Left kidney (tissue), 2 donors: ENCODE results near the gene MTG2. TPM values are rescaled to one million over a fixed set of nuclear protein-coding genes. Genes with fewer than 3 reads are reported as not detected.

Experiments
- DNase-seq: peaks from one replicate; pipeline ENCODE4 v3.0.0-alpha.2; 2013
- polyA plus RNA-seq: library from polyadenylated mRNA; unstranded; fragments of 120-200 nt; gene quantifications from one replicate; pipeline ENCODE4 v1.2.1, GENCODE V29; 2013; ENCODE audit not compliant: insufficient read length

The MTG2 gene
- polyA plus RNA-seq, 1 donor = 38.3 TPM

- peak; percentile 51 for DNase-seq
These were observed 37.3 kb downstream of the MTG2 start, which contains the start of gene HRH3 for GRCh38 chr20:62219992-62220665. Gene HRH3, minus strand, starts transcription at chr20:62220278. Its CDS starts 308 bp downstream, at chr20:62219970.

DNA sequence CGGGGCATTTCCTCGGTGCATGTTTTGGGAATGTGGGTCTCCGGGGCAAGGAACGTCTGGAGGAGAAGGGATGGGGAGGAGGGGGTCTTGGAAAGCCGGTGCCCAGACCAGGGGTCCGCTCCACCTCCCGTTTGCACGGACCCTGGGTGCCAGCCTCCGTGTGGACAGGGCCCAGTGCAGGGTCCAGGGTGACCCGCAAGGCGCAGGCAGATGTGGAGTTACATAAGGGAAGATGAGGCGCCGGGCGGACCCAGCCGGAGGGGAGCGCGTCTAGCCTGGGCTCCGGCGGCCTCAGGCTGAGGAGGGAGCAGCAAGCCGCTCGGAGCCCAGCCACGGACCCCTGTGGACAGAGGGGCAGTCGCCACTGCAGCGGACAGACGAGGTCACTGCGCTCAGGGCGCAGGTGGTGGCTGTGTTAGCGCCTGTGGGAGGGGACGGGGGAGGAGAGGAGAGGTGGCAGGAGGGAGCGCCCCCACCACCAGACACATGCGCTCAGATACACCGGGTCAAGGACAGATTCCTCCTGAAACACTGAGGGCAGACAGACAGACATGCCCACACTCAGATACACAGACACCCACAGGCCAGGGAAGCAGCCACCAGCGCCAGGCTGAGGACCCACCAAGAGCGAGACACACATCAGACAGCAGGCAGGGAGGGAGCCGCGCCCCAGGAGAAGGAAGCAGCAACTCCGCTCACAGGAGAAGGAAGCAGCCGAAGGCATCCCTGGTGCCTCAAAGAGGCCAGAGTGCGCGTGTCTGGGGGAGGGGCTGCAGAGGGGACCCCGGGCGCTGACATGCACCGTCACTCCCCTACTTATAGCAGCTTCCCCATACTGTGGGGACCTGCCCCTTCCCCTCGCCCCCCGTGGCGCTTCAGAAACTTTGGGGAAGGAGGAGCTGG is 38.1 kb downstream of the MTG2 start:
- no peak for DNase-seq

DNA sequence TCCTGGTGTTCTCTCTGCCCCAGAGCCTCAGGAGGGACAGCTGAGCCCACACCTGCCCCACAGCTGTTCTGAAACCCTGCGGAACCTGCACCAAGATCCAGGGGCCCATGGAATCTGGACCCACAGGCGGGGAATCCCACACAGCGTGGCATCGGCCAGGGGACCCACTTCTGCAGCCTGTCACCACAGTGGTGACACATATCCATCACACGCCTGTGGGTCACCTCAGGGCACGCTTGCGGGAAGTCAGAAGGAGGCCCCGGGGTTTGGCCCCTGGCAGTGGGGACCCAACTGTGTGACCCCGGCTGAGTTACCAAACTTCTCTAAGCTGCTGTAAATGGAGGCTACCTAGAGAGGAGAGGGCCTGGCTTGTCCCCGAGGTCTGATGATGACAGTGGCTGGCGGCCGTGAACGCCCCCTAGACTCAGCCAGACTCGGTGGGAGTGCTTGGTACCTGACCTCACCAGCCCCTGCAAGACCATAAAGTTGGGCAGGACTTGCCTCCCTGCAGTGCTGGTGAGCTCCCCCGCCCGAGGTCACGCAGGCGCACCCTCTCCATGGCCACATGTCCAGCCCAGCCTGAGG is 39.5 kb downstream of the MTG2 start:
- DNase-seq = no peak

DNA sequence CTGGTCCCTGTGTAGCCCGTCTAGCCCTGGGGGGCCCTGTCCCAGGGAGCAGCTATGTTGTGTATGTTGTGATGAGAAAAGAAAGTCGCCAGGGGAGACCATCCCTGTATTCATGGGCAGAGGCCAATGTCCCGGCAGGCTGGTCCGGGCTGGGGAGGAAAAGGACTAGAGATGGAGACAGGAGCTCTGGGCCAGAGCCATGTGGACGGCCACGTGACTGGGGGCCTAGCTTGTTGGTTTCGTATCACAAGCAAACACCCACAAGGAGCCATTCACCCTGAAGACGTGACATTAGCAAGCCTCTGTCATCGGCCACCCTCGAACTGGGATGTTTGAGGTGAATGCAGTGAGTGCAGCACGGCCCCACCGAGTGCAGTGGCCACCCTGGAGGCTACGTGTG is 40.1 kb downstream of the MTG2 start:
- DNase-seq = no peak

DNA sequence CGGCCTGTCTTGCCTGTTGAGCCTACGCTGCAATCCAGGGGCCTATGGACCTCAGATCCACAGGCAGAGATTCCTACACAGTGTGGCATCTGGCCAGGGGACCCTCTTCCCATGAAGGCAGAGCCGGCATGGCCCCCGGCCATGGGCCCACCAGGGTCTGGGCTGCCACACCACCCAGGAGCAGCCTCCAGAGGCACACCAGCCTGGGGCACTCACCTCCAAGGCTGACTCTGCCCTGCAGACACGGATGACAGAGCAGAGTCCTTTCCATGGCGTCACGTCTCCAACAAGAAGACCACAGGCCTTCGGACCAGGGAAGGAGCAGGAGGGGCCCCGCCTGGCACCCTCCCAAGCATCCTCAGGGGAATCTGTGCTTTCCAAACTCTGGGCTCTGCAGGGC is 40.7 kb downstream of the MTG2 start:
- DNase-seq = no peak

DNA sequence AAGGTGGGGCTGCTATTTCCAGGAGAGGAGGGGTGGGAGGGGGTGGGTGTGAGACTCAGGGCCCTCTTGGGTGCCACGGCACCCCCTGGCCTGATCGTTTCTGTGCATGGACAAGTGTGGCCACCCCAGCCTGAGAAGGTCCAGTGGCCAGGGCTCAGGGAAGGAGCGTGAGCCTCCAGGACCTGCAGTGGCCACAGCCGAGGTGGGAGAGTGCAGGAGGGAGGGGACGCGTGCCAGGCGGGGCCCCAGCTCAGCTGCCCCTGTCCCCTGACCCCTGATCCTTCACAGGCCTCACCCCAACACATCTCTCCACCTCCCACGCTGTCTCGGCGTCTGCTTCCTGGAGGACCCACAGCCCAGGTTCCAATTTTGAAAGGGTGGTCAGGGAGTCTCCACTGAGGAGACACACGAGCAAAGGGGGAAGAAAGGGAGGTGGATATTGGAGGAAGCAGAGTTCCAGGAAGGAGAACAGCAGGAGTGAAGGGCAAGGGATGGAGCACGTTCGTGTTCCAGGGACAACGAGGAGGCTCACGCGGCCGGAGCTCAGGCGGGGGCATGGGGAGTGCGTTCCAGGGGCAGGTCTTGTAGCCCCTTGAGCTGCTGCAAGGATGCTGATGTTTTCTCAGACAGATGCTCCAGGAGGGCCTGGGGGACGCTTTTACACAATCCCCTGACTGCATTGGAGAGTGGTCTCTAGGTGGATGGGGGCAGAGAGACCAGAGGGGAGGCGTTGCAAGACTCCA is 41.5 kb downstream of the MTG2 start:
- DNase-seq = no peak

- DNase-seq = no peak
These were observed 42.2 kb downstream of the MTG2 start for GRCh38 chr20:62225026-62225425.

DNA sequence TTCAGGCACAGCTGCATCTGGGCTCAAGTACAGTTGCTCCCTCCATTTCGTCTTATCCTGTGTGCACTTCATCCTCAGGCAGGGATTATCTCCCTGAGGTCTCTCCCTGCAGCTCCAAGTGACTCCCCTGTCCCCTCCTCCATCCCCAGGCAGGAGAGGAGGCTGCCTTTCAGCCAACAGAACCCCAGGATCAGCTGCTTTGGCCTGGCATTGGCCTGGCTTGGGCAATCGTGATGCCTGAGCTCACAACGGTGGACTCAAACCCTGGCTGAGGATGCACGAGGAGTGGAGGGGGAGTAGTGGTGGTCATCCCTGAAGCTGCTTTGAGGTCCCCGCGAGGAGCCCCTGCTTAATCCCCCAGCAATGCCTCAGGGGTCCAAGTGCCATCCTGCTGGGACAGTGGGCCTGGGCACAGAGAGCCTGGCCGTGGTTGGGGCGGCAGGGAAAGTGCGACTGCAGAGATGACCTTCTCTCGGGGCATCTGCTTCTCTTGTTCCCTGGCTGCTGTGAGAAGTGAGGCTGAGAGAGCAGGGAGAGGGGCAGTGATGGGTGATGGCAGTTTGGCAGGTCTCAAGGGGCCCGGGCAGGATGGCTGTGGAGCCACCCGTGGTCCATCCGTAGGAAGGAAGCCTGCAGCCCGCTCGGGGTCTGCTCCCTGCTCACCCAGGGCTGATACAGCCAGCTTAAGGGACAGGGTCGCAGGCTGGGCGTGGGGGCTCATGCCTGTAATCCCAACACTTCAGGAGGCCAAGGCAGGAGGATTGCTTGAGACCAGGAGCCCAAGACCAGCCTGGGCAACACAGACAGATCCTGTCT is 43.2 kb downstream of the MTG2 start:
- no peak for DNase-seq

- no peak for DNase-seq
These were observed 44.1 kb downstream of the MTG2 start for GRCh38 chr20:62226707-62227590.

GRCh38 chr20:62227591-62227976 is 44.8 kb downstream of the MTG2 start:
- DNase-seq = no peak

DNA sequence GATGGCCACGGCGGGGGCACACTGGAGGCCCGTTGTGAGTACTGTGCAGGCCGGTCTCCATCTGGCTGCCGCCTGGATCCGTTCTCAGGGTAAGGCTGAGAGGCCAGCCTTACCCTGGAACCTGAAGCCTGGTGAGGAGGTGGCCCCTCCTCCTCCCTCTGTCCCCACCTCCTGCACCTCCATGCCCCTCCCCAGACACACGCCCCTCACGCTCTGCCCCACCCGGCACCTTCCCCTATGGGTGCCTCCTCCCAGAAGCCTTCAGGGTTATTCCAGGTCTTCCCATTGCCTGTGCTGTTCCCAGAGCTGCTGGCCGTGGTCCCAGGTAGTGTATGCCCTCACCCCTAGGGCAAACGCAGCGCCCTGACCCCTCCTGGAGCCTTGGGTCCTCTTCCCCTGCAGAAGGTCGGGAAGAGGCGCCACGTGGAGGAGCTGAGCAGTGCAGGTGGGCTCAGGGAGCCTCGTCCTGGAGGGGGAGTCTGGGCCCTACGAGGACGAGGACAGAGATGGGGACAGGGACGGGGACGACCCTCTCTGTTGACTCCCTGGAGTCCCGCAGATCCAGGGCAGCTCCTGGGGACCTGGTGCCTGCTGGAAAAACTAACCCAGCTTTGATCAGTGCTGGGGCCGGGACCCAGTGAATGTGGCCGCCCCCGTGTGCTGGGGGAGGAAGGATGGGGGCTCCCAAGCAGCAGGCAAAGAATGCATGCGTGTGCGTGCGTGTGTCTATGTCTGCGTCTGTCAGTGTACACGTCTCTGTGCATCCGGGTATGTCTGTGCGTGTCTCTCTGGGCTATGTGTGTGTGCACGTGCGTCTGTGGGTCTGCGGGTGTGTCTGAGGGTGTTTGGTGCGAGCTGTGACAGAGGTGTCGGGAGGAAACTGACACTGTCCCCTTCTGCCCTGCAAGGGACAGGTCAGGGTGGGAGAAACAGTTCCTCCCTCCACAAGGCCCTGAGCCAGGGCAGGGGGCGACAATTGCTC is 45.4 kb downstream of the MTG2 start:
- no peak for DNase-seq

- no peak for DNase-seq
These were observed 46.2 kb downstream of the MTG2 start for GRCh38 chr20:62228982-62229545.

DNA sequence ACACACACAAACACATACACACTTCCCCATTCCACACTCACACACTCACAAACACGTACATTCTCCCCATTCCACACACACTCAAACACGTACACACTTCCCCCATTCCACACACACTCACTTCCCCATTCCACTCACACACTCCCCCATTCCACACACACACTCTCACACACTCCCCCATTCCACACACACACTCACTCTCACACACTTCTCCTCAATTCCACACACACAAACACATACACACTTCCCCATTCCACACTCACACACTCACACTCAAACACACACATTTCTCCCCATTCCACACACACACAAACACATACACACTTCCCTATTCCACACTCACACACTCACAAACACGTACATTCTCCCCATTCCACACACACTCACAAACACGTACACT is 46.8 kb downstream of the MTG2 start:
- no peak for DNase-seq

GRCh38 chr20:62230276-62230675 is 47.4 kb downstream of the MTG2 start:
- no peak for DNase-seq

DNA sequence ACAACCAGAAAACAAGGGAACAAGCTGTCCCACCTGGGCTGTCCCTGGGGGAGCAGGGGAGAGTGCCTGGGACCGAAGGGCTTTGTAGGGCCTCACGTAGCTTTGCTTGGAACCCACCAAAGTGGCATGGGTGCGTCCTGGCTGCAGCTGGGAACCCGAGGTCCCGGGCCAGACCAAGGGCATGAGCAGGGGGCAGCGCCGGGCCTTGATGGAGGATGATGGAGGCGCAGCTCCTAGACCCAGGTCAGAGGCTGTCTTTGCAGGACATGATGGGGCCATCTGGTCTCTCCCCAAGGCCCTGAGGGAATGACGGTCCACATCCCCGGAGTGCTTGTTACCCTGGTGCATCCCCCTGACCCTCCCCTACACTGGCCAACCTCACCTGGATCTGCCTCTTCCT is 47.9 kb downstream of the MTG2 start:
- DNase-seq = no peak

- DNase-seq = no peak
These were observed 48.5 kb downstream of the MTG2 start for GRCh38 chr20:62231292-62231691.

DNA sequence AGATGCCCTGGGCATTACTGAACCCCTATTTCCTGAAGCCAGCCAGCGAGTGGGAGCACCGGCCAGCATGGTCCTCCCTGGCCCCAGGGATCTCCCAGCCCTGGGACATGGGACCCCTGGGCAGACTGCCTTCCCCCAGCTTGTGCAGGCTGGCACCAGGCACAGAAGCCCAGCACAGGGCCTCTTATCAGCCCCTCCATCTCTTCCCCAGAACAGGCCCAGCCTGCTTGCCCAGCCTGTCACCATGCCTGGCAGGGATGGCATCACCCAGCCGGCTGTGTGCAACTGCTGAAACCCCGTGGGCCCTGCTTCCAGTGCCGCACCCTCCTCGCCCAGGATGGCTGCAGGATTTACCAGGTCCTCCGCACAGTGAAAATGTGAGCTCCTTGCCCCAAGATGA is 49.4 kb downstream of the MTG2 start:
- DNase-seq = no peak

- DNase-seq = no peak
These were observed 50.2 kb downstream of the MTG2 start for GRCh38 chr20:62232770-62233645.
